Suppressor macrophage treated with lipopolysaccharide for 4 hours (primary cell): ENCODE measurements around the gene CRAMP1.
A peak's percentile ranks its signal among the peaks of the same experiment; 100 is the strongest.

Experiments
- DNase-seq: peaks from one replicate; pipeline ENCODE4 v3.0.0-alpha.2; 2020

Gene CRAMP1

DNA sequence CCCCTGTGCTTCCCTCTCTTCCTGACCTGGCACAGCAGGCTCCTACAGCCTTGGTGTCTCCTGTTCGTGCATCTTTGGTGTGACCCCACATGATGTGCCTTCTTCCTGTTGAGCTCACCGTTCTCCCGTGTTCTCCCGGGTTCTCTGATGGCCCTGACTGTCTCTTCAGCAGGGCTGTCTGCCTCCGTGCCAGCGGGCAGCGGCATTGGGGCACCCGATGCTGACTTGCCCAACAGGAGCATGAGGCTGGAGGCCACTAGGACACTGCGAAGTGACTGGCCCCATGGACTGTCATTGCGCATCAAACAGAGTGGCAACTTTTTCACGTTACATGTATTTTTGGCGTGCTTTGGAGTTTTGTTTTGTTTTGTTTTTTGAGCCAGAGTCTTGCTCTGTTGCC is 22.4 kb downstream of the CRAMP1 start:
- DNase-seq: no peak

DNA sequence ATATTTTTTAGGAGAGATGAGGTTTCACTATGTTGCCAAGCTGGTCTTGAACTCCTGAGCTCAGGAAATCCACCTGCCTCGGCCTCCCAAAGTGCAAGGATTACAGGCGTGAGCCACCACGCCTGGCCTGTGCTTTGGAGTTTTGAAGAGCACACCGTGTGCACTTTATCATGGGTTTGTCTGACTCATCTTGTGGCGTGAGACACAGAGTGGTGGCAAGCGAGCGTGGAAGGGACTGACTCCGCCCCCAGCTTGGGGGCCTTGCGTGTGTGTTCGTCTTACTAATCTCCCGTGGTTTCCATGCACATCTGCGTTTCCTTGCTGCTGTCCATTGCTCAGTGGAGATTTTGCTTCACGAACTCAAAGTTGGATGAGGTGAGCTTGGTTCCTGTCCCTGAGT is 22.9 kb downstream of the CRAMP1 start:
- no peak for DNase-seq

GRCh38 chr16:1637526-1637925 is 25.4 kb downstream of the CRAMP1 start:
- no peak for DNase-seq

GRCh38 chr16:1638757-1639156 is 26.6 kb downstream of the CRAMP1 start:
- no peak for DNase-seq

DNA sequence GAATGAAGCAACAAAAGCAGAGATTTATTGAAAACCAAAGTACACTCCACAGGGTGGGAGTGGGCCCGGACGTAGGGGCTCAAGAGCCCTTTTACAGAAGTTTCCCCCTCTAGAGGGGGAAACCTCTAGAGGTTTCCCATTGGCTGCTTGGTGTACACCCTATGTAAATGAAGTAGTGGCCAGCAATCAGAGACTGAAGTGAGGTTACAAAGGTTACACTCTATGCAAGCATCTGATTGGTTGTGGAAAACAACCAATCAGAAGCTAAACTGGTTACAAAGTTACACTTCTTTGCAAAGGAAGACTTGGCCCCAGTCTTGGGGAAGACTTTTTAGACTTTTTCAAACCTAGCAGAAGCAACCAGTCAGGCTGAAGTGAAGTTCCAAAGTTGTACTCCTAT is 27.1 kb downstream of the CRAMP1 start:
- DNase-seq: no peak

DNA sequence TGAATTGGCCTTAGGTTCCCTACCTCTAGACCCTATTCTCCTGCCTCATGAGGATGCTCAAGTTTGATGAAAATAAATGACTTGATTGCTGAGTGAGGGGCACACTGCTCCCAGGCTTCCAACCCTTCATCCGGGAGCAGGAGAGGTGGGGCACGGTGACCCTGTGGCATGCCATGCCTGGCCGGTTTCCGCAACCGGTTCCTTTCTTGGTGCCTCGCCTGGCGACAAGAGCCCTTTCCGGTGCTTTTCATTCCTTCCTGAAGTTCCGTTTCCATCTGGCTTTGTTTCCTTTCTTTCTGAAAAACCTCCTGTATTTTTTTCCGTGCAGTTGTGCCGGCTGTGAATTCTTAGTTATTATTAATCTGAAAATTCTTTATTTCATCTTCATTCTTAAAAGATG is 27.7 kb downstream of the CRAMP1 start:
- no peak for DNase-seq

- DNase-seq: no peak
Observed at GRCh38 chr16:1640261-1640941, 28.2 kb downstream of the CRAMP1 start.

GRCh38 chr16:1641261-1641660 is 29.1 kb downstream of the CRAMP1 start:
- no peak for DNase-seq

- DNase-seq: no peak
Observed at GRCh38 chr16:1642148-1642547, 30.0 kb downstream of the CRAMP1 start.

- no peak for DNase-seq
Observed at GRCh38 chr16:1642753-1643152, 30.6 kb downstream of the CRAMP1 start.

DNA sequence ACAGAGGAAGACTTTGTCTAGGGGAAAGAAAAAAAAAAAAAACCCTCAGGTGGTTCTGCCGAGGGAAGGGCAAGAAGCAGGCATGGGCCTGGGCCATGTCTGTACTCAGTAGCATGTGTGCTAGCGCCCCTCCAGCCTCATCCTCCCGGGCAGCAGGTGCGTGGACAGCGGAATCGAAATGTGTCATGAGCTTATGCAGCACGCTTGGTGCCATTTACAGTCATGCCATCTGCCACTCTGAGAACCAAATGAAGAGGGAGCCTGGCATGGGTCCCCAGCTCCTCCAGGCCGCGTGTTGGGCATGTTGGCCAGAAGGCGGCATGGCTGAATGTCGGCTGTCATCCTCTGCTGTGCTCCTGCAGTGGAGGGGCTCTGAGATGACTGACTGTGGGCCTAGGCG is 31.4 kb downstream of the CRAMP1 start:
- DNase-seq: no peak

DNA sequence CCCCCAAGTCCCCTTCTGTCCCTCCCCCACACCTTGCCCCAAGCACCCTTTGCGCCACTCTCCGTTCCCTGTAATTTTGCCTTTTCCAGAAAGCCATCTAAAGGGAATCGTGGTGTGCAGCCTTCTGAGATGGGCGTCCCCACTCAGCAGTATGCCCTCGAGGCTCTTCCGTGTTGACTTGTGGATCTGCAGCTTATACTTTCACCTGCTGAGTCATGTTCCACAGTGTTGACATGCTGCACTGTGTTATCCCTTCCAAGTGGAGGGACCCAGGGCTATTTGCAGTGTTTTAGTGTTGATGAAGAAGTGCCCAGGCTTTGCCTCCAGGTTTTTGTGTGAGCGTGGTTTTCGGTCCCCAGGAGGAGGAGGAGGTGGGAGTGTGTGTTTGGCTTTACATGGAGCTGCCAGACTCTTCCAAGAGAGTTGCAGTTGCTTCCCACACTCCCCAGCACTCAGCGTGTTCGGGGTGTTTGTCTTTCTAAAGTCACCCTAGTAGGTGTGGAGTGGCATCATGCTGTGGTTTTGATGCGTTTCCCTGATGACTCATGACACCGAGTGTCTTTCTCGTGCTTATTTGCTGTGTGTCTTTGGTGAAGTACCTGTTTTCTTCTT is 33.9 kb downstream of the CRAMP1 start:
- peak; percentile 38 for DNase-seq

- DNase-seq: no peak
Observed at GRCh38 chr16:1647856-1648255, 35.7 kb downstream of the CRAMP1 start.

DNA sequence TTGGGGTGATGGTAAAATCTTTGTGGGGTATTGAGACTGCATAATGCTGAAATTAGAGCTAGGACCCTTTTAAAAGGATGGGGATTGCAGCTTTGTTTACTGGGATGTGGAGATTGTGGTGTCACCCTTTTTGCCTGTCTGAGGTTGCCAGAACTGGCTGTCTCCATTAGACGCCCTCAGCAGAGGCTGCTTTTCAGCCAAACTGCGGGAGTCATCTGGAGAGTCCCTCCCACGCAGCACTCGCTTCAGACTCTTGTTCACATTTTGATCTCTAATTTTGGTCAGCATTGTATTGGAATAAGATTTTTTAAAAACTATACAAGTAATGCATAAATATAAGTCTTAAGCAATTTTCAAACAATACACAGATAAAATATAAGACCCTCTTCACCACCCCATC is 38.0 kb downstream of the CRAMP1 start:
- DNase-seq: no peak

- DNase-seq: no peak
Observed at GRCh38 chr16:1651094-1651973, 39.2 kb downstream of the CRAMP1 start.

GRCh38 chr16:1651974-1652312 is 39.8 kb downstream of the CRAMP1 start:
- no peak for DNase-seq

GRCh38 chr16:1653023-1653422 is 40.9 kb downstream of the CRAMP1 start:
- no peak for DNase-seq

- no peak for DNase-seq
Observed at GRCh38 chr16:1654505-1655268, 42.5 kb downstream of the CRAMP1 start.

DNA sequence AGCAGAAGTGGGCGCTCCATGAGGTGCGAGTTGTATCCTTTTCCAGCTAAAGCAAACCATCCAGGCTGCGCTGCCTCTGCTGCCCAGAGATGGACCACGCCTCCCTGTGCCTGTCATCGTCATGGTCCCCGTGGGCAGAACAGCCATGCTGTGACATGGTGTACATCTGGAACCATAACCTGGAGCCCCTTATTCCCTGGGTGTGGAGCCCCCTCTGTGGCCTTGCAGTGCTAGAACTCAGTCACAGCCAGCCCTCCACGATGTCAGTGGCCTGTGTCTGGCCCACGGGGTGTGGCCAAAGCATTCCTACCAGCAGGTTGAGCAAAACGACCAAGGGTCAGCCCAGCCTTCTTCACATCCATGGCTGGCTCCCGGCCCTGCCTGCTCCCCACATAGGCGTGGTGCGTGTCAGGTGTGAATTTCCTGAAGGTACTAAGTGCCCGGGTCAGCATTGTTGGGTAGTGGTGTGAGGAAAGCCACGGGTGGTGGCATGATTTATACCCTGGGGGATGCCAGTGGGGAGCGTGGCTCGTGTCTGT is 43.2 kb downstream of the CRAMP1 start:
- no peak for DNase-seq

GRCh38 chr16:1655909-1656807 is 44.0 kb downstream of the CRAMP1 start:
- DNase-seq: no peak

DNA sequence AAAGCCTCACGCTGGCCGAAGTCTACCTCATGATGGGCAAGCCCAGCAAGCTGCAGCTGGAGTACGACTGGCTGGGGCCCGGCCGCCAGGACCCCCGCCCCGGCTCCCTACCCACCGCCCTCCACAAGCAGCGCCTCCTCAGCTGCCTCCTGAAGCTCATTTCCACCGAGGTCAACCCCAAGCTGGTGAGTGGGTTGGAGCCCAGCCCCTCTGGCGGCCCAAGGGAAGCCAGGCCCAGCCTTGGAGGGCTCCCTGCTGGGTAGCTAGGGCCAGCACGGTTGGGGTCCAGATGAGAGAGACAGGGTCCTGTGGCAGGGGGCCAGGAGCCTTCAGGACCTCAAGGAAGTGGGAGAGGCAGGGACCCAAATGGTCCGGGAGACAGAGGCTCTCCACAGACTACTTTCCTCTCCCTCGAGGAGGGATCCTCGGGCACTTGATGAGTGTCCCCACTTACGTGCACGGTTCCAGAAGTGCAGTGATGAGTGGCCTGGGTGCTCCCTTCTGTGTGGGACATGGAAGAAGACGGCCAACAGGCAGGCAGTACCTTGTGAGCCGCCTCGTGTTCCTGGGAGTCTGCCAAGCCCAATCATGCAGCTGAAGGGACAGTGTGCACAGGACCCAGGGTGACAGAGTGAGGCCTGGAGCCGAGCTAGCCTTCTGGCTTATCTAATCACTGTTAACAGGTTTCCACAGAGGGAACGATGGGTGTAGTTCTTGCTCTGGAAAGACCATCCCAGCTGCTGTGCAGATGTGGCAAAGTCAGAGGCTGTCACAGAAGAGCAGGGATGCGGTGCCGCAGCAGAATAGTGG is 44.9 kb downstream of the CRAMP1 start:
- DNase-seq: no peak
